ENCODE measurements around the gene SNRPD3.
A peak's percentile ranks its signal among the peaks of the same experiment; 100 is the strongest.

Gene SNRPD3

GRCh38 chr22:24555165-24556039, at the start of gene SNRPD3:
Gene SNRPD3, plus strand, starts transcription at chr22:24555999. Its CDS starts 1,676 bp downstream, at chr22:24557675.
- Histone ChIP-seq H3K79me2 (ENCODE audit: control insufficient read depth, low read length) (peaks cover 95% of the 10 kb centered on the region), H4K20me1 (ENCODE audit: control insufficient read depth, insufficient read depth, low read depth, low read length) (peaks cover 34% of the 10 kb centered on the region), H3K27ac (ENCODE audit: low read depth, low read length) (peak within 1 kb of the TSS; percentile 87), H3K9me3 (ENCODE audit: control insufficient read depth, insufficient read depth, low read length) (no peaks in the 10 kb centered on the region), H3K9me2 (replicated peaks; ENCODE audit: control insufficient read depth, low read length) (no peaks in the 10 kb centered on the region), H3K36me3 (ENCODE audit: control insufficient read depth, low read length) (peaks cover 73% of the 10 kb centered on the region), H3K4me1 (ENCODE audit: control insufficient read depth, low read length) (peaks cover 53% of the 10 kb centered on the region), H3K4me2 (ENCODE audit: low read length) (peak within 1 kb of the TSS; percentile 78), H3K27me3 (ENCODE audit: control insufficient read depth, low read length) (no peaks in the 10 kb centered on the region), H3F3A (ENCODE audit: control insufficient read depth, insufficient read depth) (peaks cover 5% of the 10 kb centered on the region), H3K4me3 (ENCODE audit: low read length) (peak within 1 kb of the TSS; percentile 92)
- TF ChIP-seq, protein P1, sequence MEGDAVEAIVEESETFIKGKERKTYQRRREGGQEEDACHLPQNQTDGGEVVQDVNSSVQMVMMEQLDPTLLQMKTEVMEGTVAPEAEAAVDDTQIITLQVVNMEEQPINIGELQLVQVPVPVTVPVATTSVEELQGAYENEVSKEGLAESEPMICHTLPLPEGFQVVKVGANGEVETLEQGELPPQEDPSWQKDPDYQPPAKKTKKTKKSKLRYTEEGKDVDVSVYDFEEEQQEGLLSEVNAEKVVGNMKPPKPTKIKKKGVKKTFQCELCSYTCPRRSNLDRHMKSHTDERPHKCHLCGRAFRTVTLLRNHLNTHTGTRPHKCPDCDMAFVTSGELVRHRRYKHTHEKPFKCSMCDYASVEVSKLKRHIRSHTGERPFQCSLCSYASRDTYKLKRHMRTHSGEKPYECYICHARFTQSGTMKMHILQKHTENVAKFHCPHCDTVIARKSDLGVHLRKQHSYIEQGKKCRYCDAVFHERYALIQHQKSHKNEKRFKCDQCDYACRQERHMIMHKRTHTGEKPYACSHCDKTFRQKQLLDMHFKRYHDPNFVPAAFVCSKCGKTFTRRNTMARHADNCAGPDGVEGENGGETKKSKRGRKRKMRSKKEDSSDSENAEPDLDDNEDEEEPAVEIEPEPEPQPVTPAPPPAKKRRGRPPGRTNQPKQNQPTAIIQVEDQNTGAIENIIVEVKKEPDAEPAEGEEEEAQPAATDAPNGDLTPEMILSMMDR (IDR thresholded peaks at IDR 0.05; ENCODE audit: low read depth, low read length, poor library complexity, severe bottlenecking): no peak
- no peak for TF ChIP-seq EZH2phosphoT487 (IDR thresholded peaks at IDR 0.05; ENCODE audit: borderline replicate concordance, low read length)

DNA sequence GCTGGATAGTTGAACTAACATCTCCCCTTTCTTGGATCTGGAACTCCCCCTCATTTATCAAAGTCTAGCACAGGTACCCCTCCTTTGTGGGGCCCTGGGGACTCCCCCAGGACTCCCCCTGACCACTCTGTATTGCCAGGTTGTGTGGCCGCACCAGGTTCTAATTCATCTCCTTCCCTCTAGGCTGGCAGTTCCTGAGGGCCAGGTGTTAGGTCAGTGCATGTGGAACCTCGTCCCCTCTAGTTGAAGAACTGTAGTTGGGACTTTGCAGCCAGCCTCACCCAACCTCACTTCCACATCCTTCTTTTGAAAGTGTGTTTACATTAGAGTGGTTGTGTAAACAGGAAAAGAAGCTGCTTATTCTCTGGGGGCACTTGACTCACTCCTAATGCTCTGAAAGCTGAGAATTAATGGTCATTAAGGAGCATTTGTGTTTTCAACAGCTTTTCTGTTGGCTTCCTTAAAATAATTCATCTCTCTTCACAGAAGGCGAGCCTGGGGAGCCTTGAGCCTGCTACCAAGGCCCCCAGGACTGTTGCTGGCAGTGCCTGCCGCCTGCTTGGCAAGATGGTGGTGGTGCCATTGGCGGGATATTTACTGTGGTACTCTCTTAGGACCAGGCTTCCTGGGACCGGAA, 48.9 kb upstream of the SNRPD3 start:
- Histone ChIP-seq H3K79me2 (ENCODE audit: control insufficient read depth, low read length) (no peaks in the 10 kb centered on the region), H3K36me3 (ENCODE audit: control insufficient read depth, low read length) (no peaks in the 10 kb centered on the region), H3K9me3 (ENCODE audit: control insufficient read depth, insufficient read depth, low read length) (no peaks in the 10 kb centered on the region), H3K4me1 (ENCODE audit: control insufficient read depth, low read length) (peaks cover 41% of the 10 kb centered on the region), H3K4me3 (ENCODE audit: low read length) (0 out of 2 replicates have a peak overlapping the region, but pooled peaks have one; percentile 2), H3K27ac (ENCODE audit: low read depth, low read length) (no peak overlapping the region), H3K9me2 (replicated peaks; ENCODE audit: control insufficient read depth, low read length) (no peaks in the 10 kb centered on the region), H4K20me1 (ENCODE audit: control insufficient read depth, insufficient read depth, low read depth, low read length) (no peaks in the 10 kb centered on the region), H3F3A (ENCODE audit: control insufficient read depth, insufficient read depth) (peaks cover 8% of the 10 kb centered on the region; the same call in 1 of the 2 replicates), H3K4me2 (ENCODE audit: low read length) (peak overlapping the region; percentile 11), H3K27me3 (ENCODE audit: control insufficient read depth, low read length) (no peaks in the 10 kb centered on the region)
- no peak for TF ChIP-seq EZH2phosphoT487 (IDR thresholded peaks at IDR 0.05; ENCODE audit: borderline replicate concordance, low read length)
- TF ChIP-seq, protein P1 (IDR thresholded peaks at IDR 0.05; ENCODE audit: low read depth, low read length, poor library complexity, severe bottlenecking): no peak

- H3K4me3 ChIP-seq (ENCODE audit: low read length): no peak overlapping the region
Measured at GRCh38 chr22:24507716-24508115, 48.1 kb upstream of the SNRPD3 start.

More at GRCh38 chr22:24507716-24508115, 48.1 kb upstream of the SNRPD3 start:
- H3K4me1 ChIP-seq (ENCODE audit: control insufficient read depth, low read length): peaks cover 42% of the 10 kb centered on the region
- H3K27me3 ChIP-seq (ENCODE audit: control insufficient read depth, low read length): peaks cover under 1% of the 10 kb centered on the region; the same call in 1 of the 2 replicates
- H3K4me2 ChIP-seq (ENCODE audit: low read length): no peak overlapping the region
- H3K9me3 ChIP-seq (ENCODE audit: control insufficient read depth, insufficient read depth, low read length): no peaks in the 10 kb centered on the region
- H3K9me2 ChIP-seq (replicated peaks; ENCODE audit: control insufficient read depth, low read length): no peaks in the 10 kb centered on the region
- H3F3A ChIP-seq (ENCODE audit: control insufficient read depth, insufficient read depth): peaks cover 8% of the 10 kb centered on the region; the same call in 1 of the 2 replicates
- H3K36me3 ChIP-seq (ENCODE audit: control insufficient read depth, low read length): no peaks in the 10 kb centered on the region
- no peaks in the 10 kb centered on the region for H3K79me2 ChIP-seq (ENCODE audit: control insufficient read depth, low read length)
- TF ChIP-seq EZH2phosphoT487 (IDR thresholded peaks at IDR 0.05; ENCODE audit: borderline replicate concordance, low read length): no peak
- TF ChIP-seq, protein P1 (IDR thresholded peaks at IDR 0.05; ENCODE audit: low read depth, low read length, poor library complexity, severe bottlenecking): no peak
- no peak overlapping the region for H3K27ac ChIP-seq (ENCODE audit: low read depth, low read length)
- H4K20me1 ChIP-seq (ENCODE audit: control insufficient read depth, insufficient read depth, low read depth, low read length): no peaks in the 10 kb centered on the region

Data from DOHH2 (cell line).